ENCODE results near the gene ADRM1. TPM values are rescaled to one million over a fixed set of nuclear protein-coding genes. Genes with fewer than 3 reads are reported as not detected.
A peak's percentile ranks its signal among the peaks of the same experiment; 100 is the strongest.

Gene ADRM1
- total and polyA plus RNA-seq, 5 donors from 2014 or later, result 67.9 to 117 (median 101) TPM

GRCh38 chr20:62314711-62315302 lies 12.0 kb downstream of the ADRM1 start:
- Mint-ChIP-seq H3K4me1 (peaks cover 0 to 2% (median 0%) of the 10 kb centered on the region in 4 donors), H3K36me3 (no peaks in the 10 kb centered on the region), H3K4me3 (no peak overlapping the region), H3K9me3 (no peaks in the 10 kb centered on the region), H3K27ac (no peak overlapping the region), H3K27me3 (no peaks in the 10 kb centered on the region)
- Histone ChIP-seq H3K4me3 (ENCODE audit: low read depth, low read length) (no peak overlapping the region), H3K36me3 (ENCODE audit: control insufficient read depth, insufficient read depth, low read length) (no peaks in the 10 kb centered on the region), H3K4me1 (ENCODE audit: control insufficient read depth, insufficient read depth, low read length, poor library complexity, severe bottlenecking) (no peaks in the 10 kb centered on the region), H3K27me3 (ENCODE audit: control insufficient read depth, insufficient read depth, low read length) (no peaks in the 10 kb centered on the region), H3K9me3 (ENCODE audit: control insufficient read depth in 2 of 2, low read length in 2 of 2) (no peaks in the 10 kb centered on the region), H3K27ac (ENCODE audit: insufficient read depth, low read length, poor library complexity, severe bottlenecking) (no peak overlapping the region)
- no peak for DNase-seq
- no peak for ATAC-seq (ENCODE audit: low read depth in 2 of 2)

- Histone ChIP-seq H3K36me3 (ENCODE audit: control insufficient read depth, insufficient read depth, low read length) (no peaks in the 10 kb centered on the region), H3K27ac (ENCODE audit: insufficient read depth, low read length, poor library complexity, severe bottlenecking) (no peak overlapping the region), H3K27me3 (ENCODE audit: control insufficient read depth, insufficient read depth, low read length) (no peaks in the 10 kb centered on the region), H3K4me3 (ENCODE audit: low read depth, low read length) (no peak overlapping the region), H3K9me3 (ENCODE audit: control insufficient read depth in 2 of 2, low read length in 2 of 2) (no peaks in the 10 kb centered on the region), H3K4me1 (ENCODE audit: control insufficient read depth, insufficient read depth, low read length, poor library complexity, severe bottlenecking) (no peaks in the 10 kb centered on the region)
- no peak for DNase-seq
- H3K27ac Mint-ChIP-seq, result no peak overlapping the region
- no peaks in the 10 kb centered on the region for H3K36me3 Mint-ChIP-seq
- no peak for ATAC-seq (ENCODE audit: low read depth in 2 of 2)
- H3K27me3 Mint-ChIP-seq, result no peaks in the 10 kb centered on the region
- no peak overlapping the region for H3K4me3 Mint-ChIP-seq
- H3K9me3 Mint-ChIP-seq, result no peaks in the 10 kb centered on the region
- peaks cover 0 to 2% (median 0%) of the 10 kb centered on the region in 4 donors for H3K4me1 Mint-ChIP-seq
Measured at GRCh38 chr20:62315773-62316172, 13.0 kb downstream of the ADRM1 start.

- Mint-ChIP-seq H3K4me1 (peaks cover 0 to 2% (median 0%) of the 10 kb centered on the region in 4 donors), H3K4me3 (no peak overlapping the region), H3K36me3 (no peaks in the 10 kb centered on the region), H3K9me3 (no peaks in the 10 kb centered on the region), H3K27ac (no peak overlapping the region), H3K27me3 (no peaks in the 10 kb centered on the region)
- Histone ChIP-seq H3K36me3 (ENCODE audit: control insufficient read depth, insufficient read depth, low read length) (no peaks in the 10 kb centered on the region), H3K27me3 (ENCODE audit: control insufficient read depth, insufficient read depth, low read length) (no peaks in the 10 kb centered on the region), H3K9me3 (ENCODE audit: control insufficient read depth in 2 of 2, low read length in 2 of 2) (no peaks in the 10 kb centered on the region), H3K4me1 (ENCODE audit: control insufficient read depth, insufficient read depth, low read length, poor library complexity, severe bottlenecking) (no peaks in the 10 kb centered on the region), H3K4me3 (ENCODE audit: low read depth, low read length) (no peak overlapping the region), H3K27ac (ENCODE audit: insufficient read depth, low read length, poor library complexity, severe bottlenecking) (no peak overlapping the region)
- no peak for DNase-seq
- no peak for ATAC-seq (ENCODE audit: low read depth in 2 of 2)
Measured at GRCh38 chr20:62316331-62317166, 13.8 kb downstream of the ADRM1 start.

GRCh38 chr20:62317167-62317655 lies 14.4 kb downstream of the ADRM1 start:
- DNase-seq, result no peak
- H3K36me3 ChIP-seq (ENCODE audit: control insufficient read depth, insufficient read depth, low read length), result no peaks in the 10 kb centered on the region
- Mint-ChIP-seq H3K4me1 (peaks cover 0 to 2% (median 0%) of the 10 kb centered on the region in 4 donors), H3K27me3 (no peaks in the 10 kb centered on the region), H3K4me3 (no peak overlapping the region), H3K9me3 (no peaks in the 10 kb centered on the region), H3K36me3 (no peaks in the 10 kb centered on the region), H3K27ac (no peak overlapping the region)
- H3K27ac ChIP-seq (ENCODE audit: insufficient read depth, low read length, poor library complexity, severe bottlenecking), result no peak overlapping the region
- no peaks in the 10 kb centered on the region for H3K4me1 ChIP-seq (ENCODE audit: control insufficient read depth, insufficient read depth, low read length, poor library complexity, severe bottlenecking)
- ATAC-seq (ENCODE audit: low read depth in 2 of 2), result no peak
- no peak overlapping the region for H3K4me3 ChIP-seq (ENCODE audit: low read depth, low read length)
- H3K9me3 ChIP-seq (ENCODE audit: control insufficient read depth in 2 of 2, low read length in 2 of 2), result no peaks in the 10 kb centered on the region
- H3K27me3 ChIP-seq (ENCODE audit: control insufficient read depth, insufficient read depth, low read length), result no peaks in the 10 kb centered on the region

- Mint-ChIP-seq H3K4me1 (peaks cover 0 to 2% (median 0%) of the 10 kb centered on the region in 4 donors), H3K27ac (peak overlapping the region in 1 of 3 donors; percentile 20), H3K4me3 (peak overlapping the region in 1 of 4 donors; percentile 51), H3K9me3 (no peaks in the 10 kb centered on the region), H3K36me3 (no peaks in the 10 kb centered on the region), H3K27me3 (peaks cover 4% of the 10 kb centered on the region)
- ATAC-seq (ENCODE audit: low read depth in 2 of 2), result no peak
- H3K27ac ChIP-seq (ENCODE audit: insufficient read depth, low read length, poor library complexity, severe bottlenecking), result no peak overlapping the region
- no peak for DNase-seq
- H3K36me3 ChIP-seq (ENCODE audit: control insufficient read depth, insufficient read depth, low read length), result no peaks in the 10 kb centered on the region
- H3K9me3 ChIP-seq (ENCODE audit: control insufficient read depth in 2 of 2, low read length in 2 of 2), result no peaks in the 10 kb centered on the region
- H3K27me3 ChIP-seq (ENCODE audit: control insufficient read depth, insufficient read depth, low read length), result no peaks in the 10 kb centered on the region
- no peak overlapping the region for H3K4me3 ChIP-seq (ENCODE audit: low read depth, low read length)
- no peaks in the 10 kb centered on the region for H3K4me1 ChIP-seq (ENCODE audit: control insufficient read depth, insufficient read depth, low read length, poor library complexity, severe bottlenecking)
Measured at GRCh38 chr20:62318400-62319345, 15.9 kb downstream of the ADRM1 start.

- H3K27me3 ChIP-seq (ENCODE audit: control insufficient read depth, insufficient read depth, low read length), result no peaks in the 10 kb centered on the region
- H3K36me3 Mint-ChIP-seq, result no peaks in the 10 kb centered on the region
- DNase-seq (no peak), ATAC-seq (ENCODE audit: low read depth in 2 of 2) (no peak)
- H3K4me3 ChIP-seq (ENCODE audit: low read depth, low read length), result no peak overlapping the region
- no peaks in the 10 kb centered on the region for H3K9me3 Mint-ChIP-seq
- no peak overlapping the region for H3K27ac Mint-ChIP-seq
- H3K4me3 Mint-ChIP-seq, result no peak overlapping the region
- no peaks in the 10 kb centered on the region for H3K4me1 ChIP-seq (ENCODE audit: control insufficient read depth, insufficient read depth, low read length, poor library complexity, severe bottlenecking)
- no peaks in the 10 kb centered on the region for H3K9me3 ChIP-seq (ENCODE audit: control insufficient read depth in 2 of 2, low read length in 2 of 2)
- H3K27ac ChIP-seq (ENCODE audit: insufficient read depth, low read length, poor library complexity, severe bottlenecking), result no peak overlapping the region
- no peaks in the 10 kb centered on the region for H3K36me3 ChIP-seq (ENCODE audit: control insufficient read depth, insufficient read depth, low read length)
- peaks cover 4% of the 10 kb centered on the region for H3K27me3 Mint-ChIP-seq
- peaks cover 0 to 2% (median 0%) of the 10 kb centered on the region in 4 donors for H3K4me1 Mint-ChIP-seq
Measured at GRCh38 chr20:62319346-62319909, 16.6 kb downstream of the ADRM1 start.

GRCh38 chr20:62320581-62321354 lies 18.0 kb downstream of the ADRM1 start:
- no peaks in the 10 kb centered on the region for H3K9me3 ChIP-seq (ENCODE audit: control insufficient read depth in 2 of 2, low read length in 2 of 2)
- H3K36me3 ChIP-seq (ENCODE audit: control insufficient read depth, insufficient read depth, low read length), result no peaks in the 10 kb centered on the region
- H3K4me3 ChIP-seq (ENCODE audit: low read depth, low read length), result no peak overlapping the region
- no peak overlapping the region for H3K27ac ChIP-seq (ENCODE audit: insufficient read depth, low read length, poor library complexity, severe bottlenecking)
- Mint-ChIP-seq H3K36me3 (no peaks in the 10 kb centered on the region), H3K4me1 (no peaks in the 10 kb centered on the region), H3K9me3 (no peaks in the 10 kb centered on the region), H3K27me3 (peaks cover 4% of the 10 kb centered on the region), H3K4me3 (no peak overlapping the region), H3K27ac (no peak overlapping the region)
- no peak for DNase-seq
- no peaks in the 10 kb centered on the region for H3K27me3 ChIP-seq (ENCODE audit: control insufficient read depth, insufficient read depth, low read length)
- ATAC-seq (ENCODE audit: low read depth in 2 of 2), result no peak
- no peaks in the 10 kb centered on the region for H3K4me1 ChIP-seq (ENCODE audit: control insufficient read depth, insufficient read depth, low read length, poor library complexity, severe bottlenecking)

Data from CD4-positive, CD25-positive, alpha-beta regulatory T cell (primary cell).